Stimulated activated CD8-positive, alpha-beta memory T cell treated with anti-CD3 and anti-CD28 coated beads, Interleukin-12 subunit alpha, Interleukin-12 subunit beta, amount 100 ng/mL, for 1 hour (primary cell): ENCODE results near the gene KREMEN1.
"Not testable (repeated sequence)": the region's sequence is repeated elsewhere in the genome, so short reads cannot be mapped to it uniquely, and the experiment has no call there.

Source experiments
- DNase-seq: peaks from one replicate; pipeline ENCODE4 v3.0.0-alpha.2; 2020; ENCODE audit warnings: low read depth

The KREMEN1 gene

GRCh38 chr22:29072979-29073617, at the start of gene KREMEN1:
KREMEN1 (plus strand) TSS chr22:29073035; CDS start chr22:29073131, 96 bp downstream.
- no peak for DNase-seq

- no peak for DNase-seq
These were observed 49.6 kb upstream of the KREMEN1 start for GRCh38 chr22:29023172-29023796.

- DNase-seq = no peak
These were observed 46.3 kb upstream of the KREMEN1 start for GRCh38 chr22:29026579-29026978.

GRCh38 chr22:29028468-29028867, 44.4 kb upstream of the KREMEN1 start:
- DNase-seq = no peak

- no peak for DNase-seq
These were observed 43.4 kb upstream of the KREMEN1 start for GRCh38 chr22:29029202-29030000.

- DNase-seq = no peak
These were observed 42.7 kb upstream of the KREMEN1 start for GRCh38 chr22:29030016-29030617.

- no peak for DNase-seq
These were observed 42.1 kb upstream of the KREMEN1 start for GRCh38 chr22:29030618-29031226.

GRCh38 chr22:29031227-29032011, 41.4 kb upstream of the KREMEN1 start:
- DNase-seq = no peak

GRCh38 chr22:29032014-29032475, 40.8 kb upstream of the KREMEN1 start:
- no peak for DNase-seq

GRCh38 chr22:29032584-29032983, 40.3 kb upstream of the KREMEN1 start:
- no peak for DNase-seq

- DNase-seq = no peak
These were observed 35.4 kb upstream of the KREMEN1 start for GRCh38 chr22:29037340-29037932.

- no peak for DNase-seq
These were observed 33.7 kb upstream of the KREMEN1 start for GRCh38 chr22:29039148-29039547.

GRCh38 chr22:29039684-29040083, 33.2 kb upstream of the KREMEN1 start:
- not testable (repeated sequence) for DNase-seq

GRCh38 chr22:29040385-29041275, 32.2 kb upstream of the KREMEN1 start:
- peak; percentile 45 for DNase-seq

GRCh38 chr22:29041408-29041807, 31.4 kb upstream of the KREMEN1 start:
- no peak for DNase-seq

GRCh38 chr22:29043906-29044575, 28.8 kb upstream of the KREMEN1 start:
- DNase-seq = no peak

- no peak for DNase-seq
These were observed 28.1 kb upstream of the KREMEN1 start for GRCh38 chr22:29044657-29045176.

- no peak for DNase-seq
These were observed 23.8 kb upstream of the KREMEN1 start for GRCh38 chr22:29048822-29049654.
